Measurements from ENCODE around the gene YOD1. TPM values are rescaled to one million over a fixed set of nuclear protein-coding genes. Genes with fewer than 3 reads are reported as not detected.

YOD1 gene
- total and polyA plus RNA-seq, 2 donors (not counting 1 experiment from before 2014, with no cell fraction given): 3.0 to 5.6 TPM

- Histone ChIP-seq H3K9me3 (ENCODE audit: control insufficient read depth, insufficient read depth, low read depth, low read length) (no peaks in the 10 kb centered on the region), H3K4me2 (ENCODE audit: extremely low read depth, insufficient read depth, low read length) (no peak overlapping the region), H3K27ac (ENCODE audit: insufficient read depth, low read length) (no peak overlapping the region), H3K4me1 (ENCODE audit: control insufficient read depth, extremely low read depth, insufficient read depth, low read length) (no peaks in the 10 kb centered on the region), H3K27me3 (ENCODE audit: control insufficient read depth, insufficient read depth, low read length) (no peaks in the 10 kb centered on the region), H2AFZ (ENCODE audit: low read length) (no peak overlapping the region), H4K20me1 (ENCODE audit: control insufficient read depth, extremely low read depth, insufficient read depth, low read length) (no peaks in the 10 kb centered on the region), H3K9ac (ENCODE audit: insufficient read depth, low read length) (no peak overlapping the region), H3K36me3 (ENCODE audit: control insufficient read depth, insufficient read depth, low read length) (no peaks in the 10 kb centered on the region), H3K4me3 (replicated peaks in 1 of 4; ENCODE audit: control extremely low read depth in 1 of 4, insufficient read depth in 1 of 4, low read depth in 3 of 4, low read length in 4 of 4) (no peak overlapping the region), H3K79me2 (ENCODE audit: control insufficient read depth, insufficient read depth, low read length) (no peaks in the 10 kb centered on the region)
- TF ChIP-seq CTCF (conservative IDR thresholded peaks at IDR 0.05 in 1 of 2, IDR thresholded peaks at IDR 0.05 in 1 of 2; ENCODE audit: low read depth in 1 of 2, low read length in 2 of 2): no peak
- TF ChIP-seq EZH2 (IDR thresholded peaks at IDR 0.05; ENCODE audit: low read length, missing control alignments): no peak
- no peak for DNase-seq (ENCODE audit: low read depth in 2 of 2)
Observed at GRCh38 chr1:207056673-207057072, 5.7 kb upstream of the YOD1 start.

- no peaks in the 10 kb centered on the region for H3K27me3 ChIP-seq (ENCODE audit: control insufficient read depth, insufficient read depth, low read length)
- no peaks in the 10 kb centered on the region for H3K9me3 ChIP-seq (ENCODE audit: control insufficient read depth, insufficient read depth, low read depth, low read length)
- no peaks in the 10 kb centered on the region for H3K36me3 ChIP-seq (ENCODE audit: control insufficient read depth, insufficient read depth, low read length)
- H3K4me1 ChIP-seq (ENCODE audit: control insufficient read depth, extremely low read depth, insufficient read depth, low read length): no peaks in the 10 kb centered on the region
- DNase-seq (ENCODE audit: low read depth in 2 of 2): no peak
- peaks cover under 1% of the 10 kb centered on the region for H3K79me2 ChIP-seq (ENCODE audit: control insufficient read depth, insufficient read depth, low read length)
- H4K20me1 ChIP-seq (ENCODE audit: control insufficient read depth, extremely low read depth, insufficient read depth, low read length): no peaks in the 10 kb centered on the region
- H3K9ac ChIP-seq (ENCODE audit: insufficient read depth, low read length): no peak overlapping the region
- H3K27ac ChIP-seq (ENCODE audit: insufficient read depth, low read length): no peak overlapping the region
- H3K4me2 ChIP-seq (ENCODE audit: extremely low read depth, insufficient read depth, low read length): no peak overlapping the region
- no peak overlapping the region for H3K4me3 ChIP-seq (replicated peaks in 1 of 4; ENCODE audit: control extremely low read depth in 1 of 4, insufficient read depth in 1 of 4, low read depth in 3 of 4, low read length in 4 of 4)
- no peak overlapping the region for H2AFZ ChIP-seq (ENCODE audit: low read length)
- TF ChIP-seq EZH2 (IDR thresholded peaks at IDR 0.05; ENCODE audit: low read length, missing control alignments) (no peak), CTCF (conservative IDR thresholded peaks at IDR 0.05 in 1 of 2, IDR thresholded peaks at IDR 0.05 in 1 of 2; ENCODE audit: low read depth in 1 of 2, low read length in 2 of 2) (no peak)
Observed at GRCh38 chr1:207055386-207056001, 4.5 kb upstream of the YOD1 start.

- H3K27me3 ChIP-seq (ENCODE audit: control insufficient read depth, insufficient read depth, low read length): no peaks in the 10 kb centered on the region
- H3K79me2 ChIP-seq (ENCODE audit: control insufficient read depth, insufficient read depth, low read length): peaks cover 8% of the 10 kb centered on the region
- H2AFZ ChIP-seq (ENCODE audit: low read length): no peak overlapping the region
- TF ChIP-seq EZH2 (IDR thresholded peaks at IDR 0.05; ENCODE audit: low read length, missing control alignments): no peak
- H4K20me1 ChIP-seq (ENCODE audit: control insufficient read depth, extremely low read depth, insufficient read depth, low read length): no peaks in the 10 kb centered on the region
- H3K27ac ChIP-seq (ENCODE audit: insufficient read depth, low read length): no peak overlapping the region
- no peaks in the 10 kb centered on the region for H3K36me3 ChIP-seq (ENCODE audit: control insufficient read depth, insufficient read depth, low read length)
- H3K9me3 ChIP-seq (ENCODE audit: control insufficient read depth, insufficient read depth, low read depth, low read length): no peaks in the 10 kb centered on the region
- no peak for DNase-seq (ENCODE audit: low read depth in 2 of 2)
- H3K4me3 ChIP-seq (replicated peaks in 1 of 4; ENCODE audit: control extremely low read depth in 1 of 4, insufficient read depth in 1 of 4, low read depth in 3 of 4, low read length in 4 of 4): no peak overlapping the region
- H3K4me1 ChIP-seq (ENCODE audit: control insufficient read depth, extremely low read depth, insufficient read depth, low read length): no peaks in the 10 kb centered on the region
- no peak overlapping the region for H3K9ac ChIP-seq (ENCODE audit: insufficient read depth, low read length)
- no peak overlapping the region for H3K4me2 ChIP-seq (ENCODE audit: extremely low read depth, insufficient read depth, low read length)
Observed at GRCh38 chr1:207054491-207054890, 3.5 kb upstream of the YOD1 start.

All from fibroblast of lung (primary cell).